ENCODE results near the gene RBMS2. TPM values are rescaled to one million over a fixed set of nuclear protein-coding genes. Genes with fewer than 3 reads are reported as not detected.

Gene RBMS2
- polyA plus RNA-seq, 1 of the 3 experiments (the other 2 are of a cell fraction): 8.9 TPM

DNA sequence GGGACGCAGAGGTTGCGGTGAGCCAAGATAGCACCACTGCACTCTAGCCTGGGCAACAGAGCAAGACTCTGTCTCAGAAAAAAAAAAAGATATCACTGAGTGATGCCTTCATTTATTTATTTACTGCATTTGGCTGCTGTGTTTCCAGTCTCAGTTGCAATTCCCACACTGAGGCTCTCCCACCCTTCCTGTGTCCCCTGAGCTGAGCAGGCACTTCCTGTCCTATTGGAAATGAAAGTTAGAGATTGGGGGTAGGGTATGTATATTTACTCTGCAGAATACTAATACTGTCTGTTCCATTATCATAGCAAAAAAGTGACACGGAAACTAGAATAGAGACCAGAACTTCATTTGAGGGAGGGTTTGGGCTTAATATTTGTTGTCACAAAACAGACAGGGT lies 1.6 kb upstream of the RBMS2 start:
- H3K27me3 ChIP-seq (ENCODE audit: insufficient read depth): no peaks in the 10 kb centered on the region
- no peak overlapping the region for H3K4me2 ChIP-seq
- ChIA-PET CTCF (interaction anchor here (1.2 to 3.5 kb wide), 4 partner anchors 9 to 115 kb away, joined by 3 to 18 read pairs (median 6); no protein-coding TSS in a partner anchor), POLR2A (no interaction called here)
- H3K4me3 ChIP-seq (ENCODE audit: low read depth in 2 of 2, low read length in 1 of 2): no peak overlapping the region
- no peak for DNase-seq
- no peaks in the 10 kb centered on the region for H4K20me1 ChIP-seq (ENCODE audit: insufficient read depth)
- no peak for TF ChIP-seq RCOR1 (IDR thresholded peaks at IDR 0.05; ENCODE audit: low read length)
- no peak for TF ChIP-seq FOSL2 (IDR thresholded peaks at IDR 0.05; ENCODE audit: borderline replicate concordance, low read depth)
- peak overlapping the region in 1 of 2 experiments; percentile 93; a peak in 1 of 4 replicates for H3K27ac ChIP-seq (ENCODE audit: low read depth in 2 of 2, low read length in 1 of 2)
- H3K9me2 ChIP-seq: no peaks in the 10 kb centered on the region
- H3K36me3 ChIP-seq (replicated peaks in 1 of 2; ENCODE audit: control insufficient read depth in 1 of 2, insufficient read depth in 2 of 2, low read length in 1 of 2): no peaks in the 10 kb centered on the region
- WGBS (ENCODE audit: low lambda C conversion rate): 94% methylated on average over 3 of the region's 3 CpGs
- H3K4me1 ChIP-seq (ENCODE audit: control insufficient read depth in 1 of 2, insufficient read depth in 2 of 2, low read depth in 1 of 2, low read length in 1 of 2): no peaks in the 10 kb centered on the region; a peak in 1 of 4 replicates
- peaks cover 32% of the 10 kb centered on the region for H3K79me2 ChIP-seq (ENCODE audit: insufficient read depth)
- peaks cover 33% of the 10 kb centered on the region for H3F3A ChIP-seq (replicated peaks; ENCODE audit: insufficient read depth)
- no peaks in the 10 kb centered on the region for H3K9me3 ChIP-seq
- H3K9ac ChIP-seq: no peak overlapping the region
- H2AFZ ChIP-seq (ENCODE audit: low read depth): peak overlapping the region; percentile 74

DNA sequence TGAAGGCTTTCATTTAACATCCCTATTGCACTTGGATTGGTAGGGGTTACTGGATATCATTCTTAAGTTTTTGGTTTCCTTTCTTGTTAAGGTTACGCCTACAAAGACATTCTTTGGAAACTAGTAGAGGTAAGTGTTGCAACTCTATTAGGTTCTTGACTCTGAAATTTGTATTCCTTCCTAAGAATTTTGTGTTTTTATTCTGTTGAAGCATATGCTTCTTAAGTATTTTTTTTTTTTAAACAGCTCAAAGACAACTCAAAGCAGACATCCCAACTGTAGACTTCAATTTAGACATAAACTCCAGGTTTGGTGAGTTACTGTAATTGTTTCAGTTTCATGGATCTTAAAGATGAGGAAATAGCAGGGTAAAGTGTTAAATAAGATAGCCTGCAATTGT lies 1.1 kb upstream of the RBMS2 start:
- H3K9me2 ChIP-seq: no peaks in the 10 kb centered on the region
- no peaks in the 10 kb centered on the region for H4K20me1 ChIP-seq (ENCODE audit: insufficient read depth)
- no peaks in the 10 kb centered on the region for H3K9me3 ChIP-seq
- no peak overlapping the region for H3K4me2 ChIP-seq
- H3K9ac ChIP-seq: no peak overlapping the region
- DNase-seq: no peak
- H3K27me3 ChIP-seq (ENCODE audit: insufficient read depth): no peaks in the 10 kb centered on the region
- H3K27ac ChIP-seq (ENCODE audit: low read depth in 2 of 2, low read length in 1 of 2): peak overlapping the region in 1 of 2 experiments; percentile 93; a peak in 1 of 4 replicates
- no peaks in the 10 kb centered on the region; a peak in 1 of 4 replicates for H3K4me1 ChIP-seq (ENCODE audit: control insufficient read depth in 1 of 2, insufficient read depth in 2 of 2, low read depth in 1 of 2, low read length in 1 of 2)
- 87% methylated on average over 1 of the region's 1 CpG for WGBS (ENCODE audit: low lambda C conversion rate)
- POLR2A ChIA-PET: no interaction called here
- no peaks in the 10 kb centered on the region for H3K36me3 ChIP-seq (replicated peaks in 1 of 2; ENCODE audit: control insufficient read depth in 1 of 2, insufficient read depth in 2 of 2, low read length in 1 of 2)
- TF ChIP-seq TEAD4 (IDR thresholded peaks at IDR 0.05; ENCODE audit: borderline replicate concordance, insufficient read depth) (no peak), MEF2A (IDR thresholded peaks at IDR 0.05; ENCODE audit: borderline replicate concordance, low read depth) (no peak), TAF1 (IDR thresholded peaks at IDR 0.05; ENCODE audit: borderline replicate concordance, low read depth, low read length) (no peak), RAD21 (IDR thresholded peaks at IDR 0.05; ENCODE audit: low read length) (no peak), NFIC (IDR thresholded peaks at IDR 0.05; ENCODE audit: borderline replicate concordance) (no peak)
- no peak overlapping the region for H3K4me3 ChIP-seq (ENCODE audit: low read depth in 2 of 2, low read length in 1 of 2)
- CTCF ChIA-PET: interaction anchor here (0.6 to 3.5 kb wide), 8 partner anchors 9 to 751 kb away, joined by 3 to 18 read pairs (median 3); no protein-coding TSS in a partner anchor
- H2AFZ ChIP-seq (ENCODE audit: low read depth): peak overlapping the region; percentile 74
- H3F3A ChIP-seq (replicated peaks; ENCODE audit: insufficient read depth): peaks cover 31% of the 10 kb centered on the region
- H3K79me2 ChIP-seq (ENCODE audit: insufficient read depth): peaks cover 37% of the 10 kb centered on the region

DNA sequence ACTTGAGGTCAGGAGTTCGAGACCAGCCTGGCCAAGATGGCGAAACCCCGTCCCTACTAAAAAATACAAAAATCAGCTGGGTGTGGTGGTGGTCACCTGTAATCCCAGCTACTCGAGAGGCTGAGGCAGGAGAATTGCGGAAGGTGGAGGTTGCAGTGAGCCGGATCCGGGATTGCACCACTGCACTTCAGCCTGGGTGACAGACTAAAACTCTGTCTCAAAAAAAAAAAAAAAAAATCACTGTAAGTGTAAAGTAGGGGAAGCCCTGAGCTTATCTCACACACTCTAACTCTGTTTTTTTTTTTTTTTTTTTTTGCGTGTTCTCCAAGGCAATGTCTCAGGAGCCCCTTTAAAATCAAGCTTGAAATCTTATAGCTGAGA lies 421 bp upstream of the RBMS2 start:
- H3K4me1 ChIP-seq (ENCODE audit: control insufficient read depth in 1 of 2, insufficient read depth in 2 of 2, low read depth in 1 of 2, low read length in 1 of 2): no peaks in the 10 kb centered on the region; a peak in 1 of 4 replicates
- peak overlapping the region; percentile 62 to 73 for H3K4me3 ChIP-seq (ENCODE audit: low read depth in 2 of 2, low read length in 1 of 2)
- no peaks in the 10 kb centered on the region for H3K27me3 ChIP-seq (ENCODE audit: insufficient read depth)
- WGBS (ENCODE audit: low lambda C conversion rate): 63% methylated on average over 8 of the region's 8 CpGs
- peak overlapping the region; percentile 79 for H3K4me2 ChIP-seq
- TF ChIP-seq RXRA (IDR thresholded peaks at IDR 0.05; ENCODE audit: borderline replicate concordance, low read depth) (no peak), SIN3A (IDR thresholded peaks at IDR 0.05; ENCODE audit: borderline replicate concordance, low read depth, low read length) (no peak), TCF12 (IDR thresholded peaks at IDR 0.05) (no peak)
- TF ChIP-seq, protein P1, sequence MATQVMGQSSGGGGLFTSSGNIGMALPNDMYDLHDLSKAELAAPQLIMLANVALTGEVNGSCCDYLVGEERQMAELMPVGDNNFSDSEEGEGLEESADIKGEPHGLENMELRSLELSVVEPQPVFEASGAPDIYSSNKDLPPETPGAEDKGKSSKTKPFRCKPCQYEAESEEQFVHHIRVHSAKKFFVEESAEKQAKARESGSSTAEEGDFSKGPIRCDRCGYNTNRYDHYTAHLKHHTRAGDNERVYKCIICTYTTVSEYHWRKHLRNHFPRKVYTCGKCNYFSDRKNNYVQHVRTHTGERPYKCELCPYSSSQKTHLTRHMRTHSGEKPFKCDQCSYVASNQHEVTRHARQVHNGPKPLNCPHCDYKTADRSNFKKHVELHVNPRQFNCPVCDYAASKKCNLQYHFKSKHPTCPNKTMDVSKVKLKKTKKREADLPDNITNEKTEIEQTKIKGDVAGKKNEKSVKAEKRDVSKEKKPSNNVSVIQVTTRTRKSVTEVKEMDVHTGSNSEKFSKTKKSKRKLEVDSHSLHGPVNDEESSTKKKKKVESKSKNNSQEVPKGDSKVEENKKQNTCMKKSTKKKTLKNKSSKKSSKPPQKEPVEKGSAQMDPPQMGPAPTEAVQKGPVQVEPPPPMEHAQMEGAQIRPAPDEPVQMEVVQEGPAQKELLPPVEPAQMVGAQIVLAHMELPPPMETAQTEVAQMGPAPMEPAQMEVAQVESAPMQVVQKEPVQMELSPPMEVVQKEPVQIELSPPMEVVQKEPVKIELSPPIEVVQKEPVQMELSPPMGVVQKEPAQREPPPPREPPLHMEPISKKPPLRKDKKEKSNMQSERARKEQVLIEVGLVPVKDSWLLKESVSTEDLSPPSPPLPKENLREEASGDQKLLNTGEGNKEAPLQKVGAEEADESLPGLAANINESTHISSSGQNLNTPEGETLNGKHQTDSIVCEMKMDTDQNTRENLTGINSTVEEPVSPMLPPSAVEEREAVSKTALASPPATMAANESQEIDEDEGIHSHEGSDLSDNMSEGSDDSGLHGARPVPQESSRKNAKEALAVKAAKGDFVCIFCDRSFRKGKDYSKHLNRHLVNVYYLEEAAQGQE (IDR thresholded peaks at IDR 0.05; ENCODE audit: low read depth, low read length): no peak
- ChIA-PET POLR2A (interaction anchor here (0.6 to 1.3 kb wide), 2 partner anchors 115 to 139 kb away, joined by 3 to 5 read pairs; no protein-coding TSS in a partner anchor), CTCF (interaction anchor here (0.7 to 5.1 kb wide), 8 partner anchors 7 to 366 kb away, joined by 3 to 29 read pairs (median 4); partner anchors contain the start of gene ATP5F1B)
- no peaks in the 10 kb centered on the region for H4K20me1 ChIP-seq (ENCODE audit: insufficient read depth)
- peak overlapping the region; percentile 87; the same call in 1 of the 2 replicates for H3K9ac ChIP-seq
- H3F3A ChIP-seq (replicated peaks; ENCODE audit: insufficient read depth): peaks cover 30% of the 10 kb centered on the region
- H3K9me2 ChIP-seq: no peaks in the 10 kb centered on the region
- H2AFZ ChIP-seq (ENCODE audit: low read depth): peak overlapping the region; percentile 74
- H3K9me3 ChIP-seq: no peaks in the 10 kb centered on the region
- peak overlapping the region; percentile 66 to 93 for H3K27ac ChIP-seq (ENCODE audit: low read depth in 2 of 2, low read length in 1 of 2)
- H3K79me2 ChIP-seq (ENCODE audit: insufficient read depth): peaks cover 44% of the 10 kb centered on the region
- no peaks in the 10 kb centered on the region for H3K36me3 ChIP-seq (replicated peaks in 1 of 2; ENCODE audit: control insufficient read depth in 1 of 2, insufficient read depth in 2 of 2, low read length in 1 of 2)
- DNase-seq: no peak
